Bronchial epithelial cell (primary cell): Measurements from ENCODE around the gene ELOF1. TPM values are rescaled to one million over a fixed set of nuclear protein-coding genes. Genes with fewer than 3 reads are reported as not detected.

Experiments
- DNase-seq: peaks from one replicate; pipeline ENCODE4 v3.0.0-alpha.2; 2010; ENCODE audit warnings: low read depth
- FAIRE-seq: peaks from 2 replicates; lab custom pipeline; 2011; peaks lifted over from hg19 to GRCh38; lab: Jason Lieb, UNC
- H3K27me3 ChIP-seq: 2 replicates; pipeline ENCODE4 v1.5.1; 2011; ENCODE audit warnings: low read length; ENCODE audit not compliant: control insufficient read depth, insufficient read depth
- H3K36me3 ChIP-seq: 2 replicates; pipeline ENCODE4 v1.5.1; 2011; ENCODE audit warnings: low read length; ENCODE audit not compliant: control insufficient read depth, insufficient read depth
- H3K4me3 ChIP-seq: 2 replicates; pipeline ENCODE4 v1.5.1; 2011; ENCODE audit warnings: mild to moderate bottlenecking, low read depth, low read length, control low read depth
- CTCF ChIP-seq: IDR thresholded peaks from 2 replicates; pipeline ENCODE4 v1.5.1; 2011; ENCODE audit warnings: mild to moderate bottlenecking, moderate library complexity, low read length, control low read depth, inconsistent platforms; ENCODE audit not compliant: insufficient read depth, severe bottlenecking
- total RNA-seq: library from RNA; depleted of rRNA; stranded (reverse); fragments of >200 nt; gene quantifications from 2 replicates; pipeline ENCODE4 v1.2.1, GENCODE V29; 2014

Gene ELOF1
- total RNA-seq, 1 donor from 2014 or later = 20.3 TPM

- H3K4me3 ChIP-seq = no peak overlapping the region
- DNase-seq (no peak), FAIRE-seq (no peak)
- no peaks in the 10 kb centered on the region for H3K27me3 ChIP-seq
- H3K36me3 ChIP-seq = no peaks in the 10 kb centered on the region
- no peak for TF ChIP-seq CTCF
Observed at GRCh38 chr19:11581740-11582139, 22.7 kb upstream of the ELOF1 start.

DNA sequence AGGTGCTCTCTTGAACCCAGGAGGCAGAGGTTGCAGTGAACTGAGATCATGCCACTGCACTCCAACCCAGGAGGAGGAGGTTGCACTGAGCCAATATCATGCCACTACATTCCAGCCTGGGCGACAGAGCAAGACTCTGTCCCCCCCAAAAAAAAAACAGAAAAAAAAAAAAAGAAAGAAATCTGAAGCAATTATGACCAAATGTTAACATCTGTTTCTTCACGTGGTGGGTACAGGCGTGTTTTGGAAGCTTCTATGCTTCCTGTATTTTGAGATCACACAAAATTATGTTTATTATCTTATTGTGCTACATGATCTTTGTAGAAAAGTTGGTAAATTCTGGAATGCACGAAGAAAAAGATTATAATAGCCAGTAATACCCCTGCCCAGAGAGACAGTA is 21.1 kb upstream of the ELOF1 start:
- Histone ChIP-seq H3K36me3 (no peaks in the 10 kb centered on the region), H3K4me3 (no peak overlapping the region), H3K27me3 (no peaks in the 10 kb centered on the region)
- DNase-seq (no peak), FAIRE-seq (no peak)
- no peak for TF ChIP-seq CTCF

DNA sequence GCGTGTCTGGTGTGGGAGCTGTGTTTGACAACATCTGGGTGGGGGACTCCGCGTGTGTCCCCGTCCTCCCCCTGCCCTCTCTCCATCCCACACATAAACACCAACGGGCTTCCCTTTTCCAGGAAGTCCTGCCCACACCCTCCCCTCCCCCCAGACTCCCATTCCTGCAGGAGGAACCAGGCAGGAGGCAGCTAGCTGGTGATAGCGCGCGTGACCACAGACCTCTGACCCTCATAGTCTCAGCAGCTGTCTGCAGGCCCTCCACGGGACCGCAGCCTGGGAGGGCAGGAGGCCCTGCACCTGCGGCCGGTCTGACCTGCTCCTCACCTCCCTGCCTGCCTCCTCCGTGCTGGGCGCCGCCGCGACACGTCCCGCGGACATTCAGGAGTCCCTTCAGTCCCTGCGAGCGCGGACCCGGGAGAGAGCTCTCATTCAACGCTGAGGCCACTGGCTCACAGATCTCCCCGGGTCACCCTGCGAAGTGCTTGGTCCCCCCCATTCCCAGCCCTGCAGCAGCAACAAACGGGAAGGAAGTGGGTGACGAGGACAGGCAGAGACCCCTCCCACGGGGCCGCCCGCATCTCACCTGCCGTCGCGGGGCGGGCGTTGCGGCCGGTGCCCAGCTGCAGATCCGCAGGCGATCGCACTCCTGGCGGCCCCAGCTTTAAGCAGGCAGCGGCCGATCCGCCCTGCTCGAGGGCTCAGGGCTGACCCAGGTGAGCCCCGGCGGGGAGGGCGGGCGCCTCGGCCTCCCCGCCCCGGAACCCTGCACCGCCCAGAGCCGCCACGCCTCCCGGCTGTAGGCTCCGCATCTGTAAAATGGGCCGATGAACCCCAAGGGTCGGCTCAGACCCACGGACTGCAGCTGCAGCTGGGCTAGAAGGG is 19.5 kb upstream of the ELOF1 start:
- no peak for TF ChIP-seq CTCF
- no peak for DNase-seq
- Histone ChIP-seq H3K36me3 (no peaks in the 10 kb centered on the region), H3K27me3 (no peaks in the 10 kb centered on the region), H3K4me3 (peak overlapping the region; percentile 32)
- no peak for FAIRE-seq

DNA sequence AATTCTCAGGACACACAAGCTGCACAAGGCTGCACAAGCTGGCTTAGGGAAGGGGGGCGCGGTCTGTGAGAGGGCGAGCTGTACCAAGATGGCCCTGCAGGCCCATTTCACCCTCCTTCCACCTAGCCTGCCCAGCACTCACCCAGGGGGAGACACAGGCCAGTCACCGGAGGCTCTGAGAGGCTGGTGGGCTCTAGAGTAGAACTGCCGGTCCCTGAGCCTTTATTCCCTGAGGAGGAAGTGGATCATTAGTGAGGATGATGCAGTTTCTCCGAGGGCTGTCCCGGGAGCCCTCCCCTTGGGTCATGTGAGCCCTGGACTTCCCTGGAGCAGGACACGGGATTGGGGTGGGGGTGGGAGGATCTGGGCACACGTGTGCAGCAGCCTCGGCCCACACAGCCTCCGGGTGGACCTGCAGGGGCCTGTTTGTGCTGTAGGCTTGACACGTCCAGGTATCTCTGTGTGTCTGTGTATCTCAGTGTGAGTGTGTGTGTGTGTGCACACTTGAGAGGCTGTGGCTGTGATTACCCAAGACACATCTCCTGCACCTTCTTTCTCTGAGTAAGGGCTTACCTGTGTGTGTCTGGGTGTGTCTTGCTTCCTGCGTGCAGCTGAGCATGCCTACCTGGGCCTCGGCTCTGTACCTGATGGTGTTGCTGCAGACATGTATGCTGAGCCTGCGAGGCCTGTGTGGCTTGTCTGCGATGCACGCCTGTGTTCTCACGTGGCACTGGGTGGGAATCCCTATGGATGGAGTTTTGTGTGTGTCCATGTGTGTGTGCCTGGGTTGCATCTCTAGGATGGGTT is 18.6 kb upstream of the ELOF1 start, which contains the start of gene ACP5:
ACP5 (minus strand) TSS at position 195 of the 807 bp plus-strand sequence. CDS start 328 bp downstream, outside the sequence.
- H3K4me3 ChIP-seq = peak within 1 kb of the TSS; percentile 32
- no peak for FAIRE-seq
- H3K36me3 ChIP-seq = no peaks in the 10 kb centered on the region
- TF ChIP-seq CTCF = no peak
- H3K27me3 ChIP-seq = no peaks in the 10 kb centered on the region
- DNase-seq = peak; percentile 62

DNA sequence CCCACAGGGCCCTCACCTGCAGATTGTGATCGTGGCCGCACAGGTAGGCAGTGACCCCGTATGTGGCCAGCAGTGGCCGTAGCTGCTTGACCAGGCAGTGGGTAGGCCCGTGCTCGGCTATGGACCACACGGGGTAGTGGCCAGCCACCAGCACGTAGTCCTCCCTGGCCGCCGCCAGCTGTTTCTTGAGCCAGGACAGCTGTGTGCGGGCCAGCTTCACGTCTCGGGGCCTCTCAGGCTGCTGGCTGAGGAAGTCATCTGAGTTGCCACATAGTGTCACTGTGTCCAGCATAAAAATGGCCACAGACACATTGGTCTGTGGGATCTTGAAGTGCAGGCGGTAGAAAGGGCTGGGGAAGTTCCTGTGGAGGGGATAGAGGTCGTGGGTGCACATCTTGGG is 17.2 kb upstream of the ELOF1 start:
- Histone ChIP-seq H3K4me3 (no peak overlapping the region), H3K36me3 (no peaks in the 10 kb centered on the region), H3K27me3 (no peaks in the 10 kb centered on the region)
- no peak for FAIRE-seq
- no peak for DNase-seq
- no peak for TF ChIP-seq CTCF
